Fibroblast of lung (primary cell): ENCODE data around the gene MMP23B. TPM values are rescaled to one million over a fixed set of nuclear protein-coding genes. Genes with fewer than 3 reads are reported as not detected.

Experiments
- DNase-seq, 2 donors: peaks; one replicate each; pipeline versions ENCODE4 v3.0.0 to v3.0.0-alpha.2; 2010; ENCODE audit warnings: low read depth in 2 of 2
- H2AFZ ChIP-seq: 2 replicates; pipeline ENCODE4 v1.5.1; 2012; ENCODE audit warnings: low read length, control low read depth, inconsistent platforms
- H3K27ac ChIP-seq: 2 replicates; pipeline ENCODE4 v1.5.1; 2011; ENCODE audit warnings: low read length, control low read depth; ENCODE audit not compliant: insufficient read depth
- H3K27me3 ChIP-seq: 2 replicates; pipeline ENCODE4 v1.5.1; 2011; ENCODE audit warnings: mild to moderate bottlenecking, low read length; ENCODE audit not compliant: control insufficient read depth, insufficient read depth
- H3K36me3 ChIP-seq: 2 replicates; pipeline ENCODE4 v1.5.1; 2011; ENCODE audit warnings: low read length; ENCODE audit not compliant: control insufficient read depth, insufficient read depth
- H3K4me1 ChIP-seq: 2 replicates; pipeline ENCODE4 v1.5.1; 2011; ENCODE audit warnings: low read length; ENCODE audit not compliant: control insufficient read depth, insufficient read depth; ENCODE audit errors: extremely low read depth
- H3K4me2 ChIP-seq: 2 replicates; pipeline ENCODE4 v1.5.1; 2011; ENCODE audit warnings: low read length, control low read depth; ENCODE audit not compliant: insufficient read depth; ENCODE audit errors: extremely low read depth
- H3K4me3 ChIP-seq, 4 experiments: fragments of 200-600 bp in 1 of 4; sonication (generic) in 1 of 4; replicated peaks in 1 of 4; 2 replicates each; pipeline ENCODE4 v1.5.1; 2011 to 2016; ENCODE audit warnings: low read length in 4 of 4, low read depth in 3 of 4, mild to moderate bottlenecking in 3 of 4, control low read depth in 2 of 4, inconsistent platforms in 1 of 4, mixed read lengths in 1 of 4; ENCODE audit not compliant: insufficient read depth in 1 of 4; ENCODE audit errors: control extremely low read depth in 1 of 4
- H3K79me2 ChIP-seq: 2 replicates; pipeline ENCODE4 v1.5.1; 2012; ENCODE audit warnings: mild to moderate bottlenecking, low read length, inconsistent platforms; ENCODE audit not compliant: control insufficient read depth, insufficient read depth
- H3K9ac ChIP-seq: 2 replicates; pipeline ENCODE4 v1.5.1; 2011; ENCODE audit warnings: mild to moderate bottlenecking, low read length, control low read depth; ENCODE audit not compliant: insufficient read depth
- H3K9me3 ChIP-seq: 2 replicates; pipeline ENCODE4 v1.5.1; 2012; ENCODE audit warnings: low read depth, low read length; ENCODE audit not compliant: control insufficient read depth, insufficient read depth
- H4K20me1 ChIP-seq: 2 replicates; pipeline ENCODE4 v1.5.1; 2011; ENCODE audit warnings: low read length; ENCODE audit not compliant: control insufficient read depth, insufficient read depth; ENCODE audit errors: extremely low read depth
- EZH2 ChIP-seq: IDR thresholded peaks from 2 replicates; pipeline ENCODE4 v1.5.1; 2012; ENCODE audit warnings: low read length, control low read depth, mild to moderate bottlenecking; ENCODE audit errors: missing control alignments
- polyA plus RNA-seq, 2 donors: library from polyadenylated mRNA; depleted of rRNA in 1 of 2; stranded (reverse) in 1 of 2; unstranded in 1 of 2; fragments of >200 nt; gene quantifications; 2 replicates each; pipeline ENCODE4 v1.2.1, GENCODE V29; 2011 to 2012; ENCODE audit warnings: missing spikeins in 1 of 2
- total RNA-seq: library from RNA; depleted of rRNA; stranded (reverse); fragments of >200 nt; gene quantifications from 2 replicates; pipeline ENCODE4 v1.2.1, GENCODE V29; 2014
- TF ChIP-seq, protein P1 (sequence below), 2 donors: IDR thresholded peaks in 1 of 2; conservative IDR thresholded peaks in 1 of 2; 1 replicate in 1 of 2; 2 replicates in 1 of 2; pipeline ENCODE4 v1.5.1; 2011 to 2012; ENCODE audit warnings: low read length in 2 of 2, control low read depth in 1 of 2, inconsistent platforms in 1 of 2, low read depth in 1 of 2, mild to moderate bottlenecking in 1 of 2

MMP23B gene
- total and polyA plus RNA-seq, 2 donors (not counting 1 experiment from before 2014, with no cell fraction given): 0.89 to 4.6 TPM

GRCh38 chr1:1678581-1679380 lies 46.8 kb downstream of the MMP23B start:
- no peaks in the 10 kb centered on the region for H3K9me3 ChIP-seq
- no peak overlapping the region for H3K4me2 ChIP-seq
- H3K79me2 ChIP-seq: peaks cover 34% of the 10 kb centered on the region
- TF ChIP-seq, protein P1, sequence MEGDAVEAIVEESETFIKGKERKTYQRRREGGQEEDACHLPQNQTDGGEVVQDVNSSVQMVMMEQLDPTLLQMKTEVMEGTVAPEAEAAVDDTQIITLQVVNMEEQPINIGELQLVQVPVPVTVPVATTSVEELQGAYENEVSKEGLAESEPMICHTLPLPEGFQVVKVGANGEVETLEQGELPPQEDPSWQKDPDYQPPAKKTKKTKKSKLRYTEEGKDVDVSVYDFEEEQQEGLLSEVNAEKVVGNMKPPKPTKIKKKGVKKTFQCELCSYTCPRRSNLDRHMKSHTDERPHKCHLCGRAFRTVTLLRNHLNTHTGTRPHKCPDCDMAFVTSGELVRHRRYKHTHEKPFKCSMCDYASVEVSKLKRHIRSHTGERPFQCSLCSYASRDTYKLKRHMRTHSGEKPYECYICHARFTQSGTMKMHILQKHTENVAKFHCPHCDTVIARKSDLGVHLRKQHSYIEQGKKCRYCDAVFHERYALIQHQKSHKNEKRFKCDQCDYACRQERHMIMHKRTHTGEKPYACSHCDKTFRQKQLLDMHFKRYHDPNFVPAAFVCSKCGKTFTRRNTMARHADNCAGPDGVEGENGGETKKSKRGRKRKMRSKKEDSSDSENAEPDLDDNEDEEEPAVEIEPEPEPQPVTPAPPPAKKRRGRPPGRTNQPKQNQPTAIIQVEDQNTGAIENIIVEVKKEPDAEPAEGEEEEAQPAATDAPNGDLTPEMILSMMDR (conservative IDR thresholded peaks at IDR 0.05 in 1 of 2, IDR thresholded peaks at IDR 0.05 in 1 of 2; ENCODE audit: low read depth in 1 of 2, low read length in 2 of 2): peak in 1 of 2 donors; percentile 42
- TF ChIP-seq EZH2: no peak
- no peaks in the 10 kb centered on the region for H4K20me1 ChIP-seq
- H3K36me3 ChIP-seq: peaks cover 4% of the 10 kb centered on the region
- no peak overlapping the region for H2AFZ ChIP-seq
- H3K27me3 ChIP-seq: no peaks in the 10 kb centered on the region
- no peak overlapping the region for H3K9ac ChIP-seq
- H3K4me3 ChIP-seq: no peak overlapping the region
- no peak for DNase-seq
- H3K4me1 ChIP-seq: peaks cover 2% of the 10 kb centered on the region
- no peak overlapping the region for H3K27ac ChIP-seq

DNA sequence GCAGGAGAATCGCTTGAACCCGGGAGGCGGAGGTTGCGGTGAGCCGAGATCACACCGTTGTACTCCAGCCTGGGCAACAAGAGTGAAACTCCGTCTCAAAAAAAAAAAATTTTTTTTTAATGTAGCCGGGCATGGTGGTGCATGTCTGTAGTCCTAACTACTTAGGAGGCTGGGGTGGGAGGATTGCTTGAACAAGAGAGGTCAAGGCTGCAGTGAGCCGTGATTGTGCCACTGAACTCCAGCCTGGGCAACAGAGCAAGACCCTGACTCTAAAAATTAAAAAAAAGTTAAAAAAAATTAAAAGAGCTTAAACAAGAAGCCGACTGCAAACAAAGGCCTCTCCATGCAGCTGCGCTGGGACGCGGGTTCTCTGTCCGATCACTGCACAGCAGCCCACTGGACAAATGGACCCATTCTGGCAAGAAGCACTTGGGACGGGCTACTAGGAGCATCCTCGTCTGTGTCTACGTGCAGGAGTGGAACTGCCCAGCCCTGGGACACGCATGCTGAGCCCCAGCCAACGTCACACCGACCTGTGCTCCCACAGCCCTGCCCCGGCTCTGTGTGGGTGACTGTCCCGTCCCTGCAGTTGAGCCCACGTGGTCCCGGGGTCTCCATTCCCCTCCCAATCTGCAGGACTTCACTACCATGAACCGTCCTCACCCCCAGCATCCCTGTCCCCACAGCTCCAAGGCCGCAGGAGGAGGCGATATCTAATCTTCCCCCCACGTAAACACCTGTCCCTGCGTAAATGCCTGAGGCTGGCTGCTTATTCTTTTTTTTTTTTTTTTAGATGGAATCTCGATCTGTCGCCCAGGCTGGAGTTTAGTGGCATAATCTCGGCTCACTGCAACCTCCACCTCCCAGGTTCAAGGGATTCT lies 48.3 kb downstream of the MMP23B start:
- Histone ChIP-seq H3K9me3 (no peaks in the 10 kb centered on the region), H3K79me2 (peaks cover 42% of the 10 kb centered on the region), H3K36me3 (peaks cover 4% of the 10 kb centered on the region), H3K27ac (no peak overlapping the region), H3K4me1 (peaks cover 2% of the 10 kb centered on the region), H3K9ac (no peak overlapping the region), H3K4me3 (no peak overlapping the region), H2AFZ (no peak overlapping the region), H4K20me1 (no peaks in the 10 kb centered on the region), H3K27me3 (no peaks in the 10 kb centered on the region), H3K4me2 (no peak overlapping the region)
- TF ChIP-seq EZH2: no peak
- TF ChIP-seq, protein P1 (conservative IDR thresholded peaks at IDR 0.05 in 1 of 2, IDR thresholded peaks at IDR 0.05 in 1 of 2; ENCODE audit: low read depth in 1 of 2, low read length in 2 of 2): no peak
- DNase-seq: no peak

- peaks cover 4% of the 10 kb centered on the region for H3K36me3 ChIP-seq
- H3K4me2 ChIP-seq: no peak overlapping the region
- no peak overlapping the region for H3K4me3 ChIP-seq
- no peak for DNase-seq
- H2AFZ ChIP-seq: no peak overlapping the region
- no peak for TF ChIP-seq EZH2
- H3K27me3 ChIP-seq: no peaks in the 10 kb centered on the region
- no peak overlapping the region for H3K9ac ChIP-seq
- H3K4me1 ChIP-seq: peaks cover 2% of the 10 kb centered on the region
- no peaks in the 10 kb centered on the region for H3K9me3 ChIP-seq
- no peaks in the 10 kb centered on the region for H4K20me1 ChIP-seq
- H3K27ac ChIP-seq: no peak overlapping the region
- peaks cover 46% of the 10 kb centered on the region for H3K79me2 ChIP-seq
These were observed 48.9 kb downstream of the MMP23B start for GRCh38 chr1:1680912-1681273.
